Measurements from ENCODE around the gene OPRL1.

GRCh38 chr20:64076061-64076997 lies 3.6 kb upstream of the OPRL1 start:
- TF ChIP-seq POLR2A (IDR thresholded peaks at IDR 0.05) (no peak), CTCF (IDR thresholded peaks at IDR 0.05) (no peak)

Measured in esophagus squamous epithelium (tissue), 4 donors.